GM19324 (cell line): ENCODE measurements around the gene PDLIM3.
"Not testable (repeated sequence)": the region's sequence is repeated elsewhere in the genome, so short reads cannot be mapped to it uniquely, and the experiment has no call there.

Source experiments
- ATAC-seq: cut with Tn5 transposase; IDR thresholded peaks from one replicate; pipeline ENCODE4 v1.9.1; 2021; ENCODE audit warnings: mild to moderate bottlenecking, moderate library complexity; ENCODE audit not compliant: unreplicated experiment, low FRiP score

Gene PDLIM3

GRCh38 chr4:185534866-185535611, at the start of gene PDLIM3:
TSS of gene PDLIM3 (minus strand) at chr4:185535507. CDS start at chr4:185535434, 73 bp downstream.
- no peak for ATAC-seq

GRCh38 chr4:185583813-185584212, 48.5 kb upstream of the PDLIM3 start:
- no peak for ATAC-seq

- ATAC-seq: no peak
These were observed 47.5 kb upstream of the PDLIM3 start for GRCh38 chr4:185582651-185583400.

- ATAC-seq: no peak
These were observed 45.4 kb upstream of the PDLIM3 start for GRCh38 chr4:185580699-185581098.

- no peak for ATAC-seq
These were observed 43.0 kb upstream of the PDLIM3 start for GRCh38 chr4:185578284-185578683.

- no peak for ATAC-seq
These were observed 41.9 kb upstream of the PDLIM3 start for GRCh38 chr4:185576962-185577950.

- ATAC-seq: no peak
These were observed 41.1 kb upstream of the PDLIM3 start for GRCh38 chr4:185576314-185576961.

GRCh38 chr4:185573651-185574199, 38.4 kb upstream of the PDLIM3 start:
- ATAC-seq: no peak

GRCh38 chr4:185570727-185571126, 35.4 kb upstream of the PDLIM3 start:
- no peak for ATAC-seq

- ATAC-seq: no peak
These were observed 32.4 kb upstream of the PDLIM3 start for GRCh38 chr4:185567381-185568376.

GRCh38 chr4:185566972-185567371, 31.7 kb upstream of the PDLIM3 start:
- ATAC-seq: no peak

GRCh38 chr4:185566425-185566824, 31.1 kb upstream of the PDLIM3 start:
- no peak for ATAC-seq

- no peak for ATAC-seq
These were observed 30.4 kb upstream of the PDLIM3 start for GRCh38 chr4:185565696-185566095.

- ATAC-seq: no peak
These were observed 29.0 kb upstream of the PDLIM3 start for GRCh38 chr4:185564349-185564748.

GRCh38 chr4:185562531-185562930, 27.2 kb upstream of the PDLIM3 start:
- no peak for ATAC-seq

- ATAC-seq: no peak
These were observed 25.0 kb upstream of the PDLIM3 start for GRCh38 chr4:185560316-185560715.

- ATAC-seq: no peak
These were observed 24.6 kb upstream of the PDLIM3 start for GRCh38 chr4:185559915-185560281.

GRCh38 chr4:185559251-185559914, 24.1 kb upstream of the PDLIM3 start:
- not testable (repeated sequence) for ATAC-seq
